ENCODE measurements around the gene PLCB4.
"Not testable (repeated sequence)": the region's sequence is repeated elsewhere in the genome, so short reads cannot be mapped to it uniquely, and the experiment has no call there.

Gene PLCB4

GRCh38 chr20:9068841-9069663, at the start of gene PLCB4:
Gene PLCB4, plus strand, starts transcription at chr20:9069087. Its CDS starts 238,728 bp downstream, at chr20:9307815.
- DNase-seq, result no peak

- DNase-seq, result no peak
These were observed 49.1 kb upstream of the PLCB4 start for GRCh38 chr20:9019833-9020232.

- DNase-seq, result no peak
These were observed 47.7 kb upstream of the PLCB4 start for GRCh38 chr20:9021216-9021615.

- DNase-seq, result no peak
These were observed 47.2 kb upstream of the PLCB4 start for GRCh38 chr20:9021699-9022098.

GRCh38 chr20:9022376-9022775, 46.5 kb upstream of the PLCB4 start:
- DNase-seq, result no peak

GRCh38 chr20:9024606-9025005, 44.3 kb upstream of the PLCB4 start:
- no peak for DNase-seq

- DNase-seq, result no peak
These were observed 43.9 kb upstream of the PLCB4 start for GRCh38 chr20:9025011-9025410.

GRCh38 chr20:9025643-9026042, 43.2 kb upstream of the PLCB4 start:
- DNase-seq, result no peak

GRCh38 chr20:9027626-9028025, 41.3 kb upstream of the PLCB4 start:
- DNase-seq, result no peak

GRCh38 chr20:9028419-9028818, 40.5 kb upstream of the PLCB4 start:
- no peak for DNase-seq

GRCh38 chr20:9031991-9032390, 36.9 kb upstream of the PLCB4 start:
- DNase-seq, result no peak

- no peak for DNase-seq
These were observed 36.1 kb upstream of the PLCB4 start for GRCh38 chr20:9032758-9033157.

- no peak for DNase-seq
These were observed 33.8 kb upstream of the PLCB4 start for GRCh38 chr20:9035126-9035525.

GRCh38 chr20:9036593-9036992, 32.3 kb upstream of the PLCB4 start:
- no peak for DNase-seq

GRCh38 chr20:9038791-9039535, 29.9 kb upstream of the PLCB4 start:
- DNase-seq, result no peak

GRCh38 chr20:9040863-9041524, 27.9 kb upstream of the PLCB4 start:
- no peak for DNase-seq

- no peak for DNase-seq
These were observed 25.5 kb upstream of the PLCB4 start for GRCh38 chr20:9043364-9043763.

GRCh38 chr20:9047928-9048327, 21.0 kb upstream of the PLCB4 start:
- not testable (repeated sequence) for DNase-seq

GRCh38 chr20:9051508-9051907, 17.4 kb upstream of the PLCB4 start:
- DNase-seq, result no peak

- no peak for DNase-seq
These were observed 16.8 kb upstream of the PLCB4 start for GRCh38 chr20:9052136-9052535.

GRCh38 chr20:9053108-9053507, 15.8 kb upstream of the PLCB4 start:
- no peak for DNase-seq

GRCh38 chr20:9054176-9054575, 14.7 kb upstream of the PLCB4 start:
- no peak for DNase-seq

GRCh38 chr20:9059931-9060330, 9.0 kb upstream of the PLCB4 start:
- no peak for DNase-seq

- DNase-seq, result no peak
These were observed 7.5 kb upstream of the PLCB4 start for GRCh38 chr20:9061434-9061833.

Data from stimulated activated CD4-positive, alpha-beta T cell treated with anti-CD3 and anti-CD28 coated beads, Interleukin-2, amount 100 ng/mL, for 24 hours (primary cell).